Neural progenitor cell (in vitro differentiated cells): ENCODE data around the gene FAM83G.

Experiments
- CTCF ChIP-seq: fragments of 200-600 bp; sonication (generic); IDR thresholded peaks from 2 replicates; pipeline ENCODE4 v1.5.1; 2017; ENCODE audit warnings: antibody characterized with exemption, mild to moderate bottlenecking
- EZH2 ChIP-seq: fragments of 200-600 bp; sonication (generic); IDR thresholded peaks from 2 replicates; pipeline ENCODE4 v1.6.1; 2017; ENCODE audit warnings: antibody characterized with exemption, mild to moderate bottlenecking, moderate library complexity

- no peak for TF ChIP-seq CTCF
- TF ChIP-seq EZH2: no peak
Measured at GRCh38 chr17:18948476-18949006, 56.0 kb downstream of the FAM83G start.
